ENCODE measurements around the gene PRDM4. TPM values are rescaled to one million over a fixed set of nuclear protein-coding genes. Genes with fewer than 3 reads are reported as not detected.

The PRDM4 gene
- total and polyA plus RNA-seq, 4 donors: 2.3 to 7.5 (median 5.6) TPM

GRCh38 chr12:107776171-107776570 lies 15.2 kb upstream of the PRDM4 start:
- H3K27me3 ChIP-seq (ENCODE audit: control insufficient read depth in 4 of 4, insufficient read depth in 4 of 4, low read length in 3 of 4): peaks cover 0 to 6% (median 4%) of the 10 kb centered on the region in 4 donors
- DNase-seq (ENCODE audit: low spot score): no peak
- 33% methylated on average over 6 of the region's 6 CpGs for WGBS

GRCh38 chr12:107775093-107775721 lies 14.3 kb upstream of the PRDM4 start:
- TF ChIP-seq, protein P1, sequence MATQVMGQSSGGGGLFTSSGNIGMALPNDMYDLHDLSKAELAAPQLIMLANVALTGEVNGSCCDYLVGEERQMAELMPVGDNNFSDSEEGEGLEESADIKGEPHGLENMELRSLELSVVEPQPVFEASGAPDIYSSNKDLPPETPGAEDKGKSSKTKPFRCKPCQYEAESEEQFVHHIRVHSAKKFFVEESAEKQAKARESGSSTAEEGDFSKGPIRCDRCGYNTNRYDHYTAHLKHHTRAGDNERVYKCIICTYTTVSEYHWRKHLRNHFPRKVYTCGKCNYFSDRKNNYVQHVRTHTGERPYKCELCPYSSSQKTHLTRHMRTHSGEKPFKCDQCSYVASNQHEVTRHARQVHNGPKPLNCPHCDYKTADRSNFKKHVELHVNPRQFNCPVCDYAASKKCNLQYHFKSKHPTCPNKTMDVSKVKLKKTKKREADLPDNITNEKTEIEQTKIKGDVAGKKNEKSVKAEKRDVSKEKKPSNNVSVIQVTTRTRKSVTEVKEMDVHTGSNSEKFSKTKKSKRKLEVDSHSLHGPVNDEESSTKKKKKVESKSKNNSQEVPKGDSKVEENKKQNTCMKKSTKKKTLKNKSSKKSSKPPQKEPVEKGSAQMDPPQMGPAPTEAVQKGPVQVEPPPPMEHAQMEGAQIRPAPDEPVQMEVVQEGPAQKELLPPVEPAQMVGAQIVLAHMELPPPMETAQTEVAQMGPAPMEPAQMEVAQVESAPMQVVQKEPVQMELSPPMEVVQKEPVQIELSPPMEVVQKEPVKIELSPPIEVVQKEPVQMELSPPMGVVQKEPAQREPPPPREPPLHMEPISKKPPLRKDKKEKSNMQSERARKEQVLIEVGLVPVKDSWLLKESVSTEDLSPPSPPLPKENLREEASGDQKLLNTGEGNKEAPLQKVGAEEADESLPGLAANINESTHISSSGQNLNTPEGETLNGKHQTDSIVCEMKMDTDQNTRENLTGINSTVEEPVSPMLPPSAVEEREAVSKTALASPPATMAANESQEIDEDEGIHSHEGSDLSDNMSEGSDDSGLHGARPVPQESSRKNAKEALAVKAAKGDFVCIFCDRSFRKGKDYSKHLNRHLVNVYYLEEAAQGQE (IDR thresholded peaks at IDR 0.05): no peak
- no peak for TF ChIP-seq FOXA1 (IDR thresholded peaks at IDR 0.05)
- Histone ChIP-seq H3K9ac (ENCODE audit: low read depth in 1 of 2, low read length in 2 of 2) (no peak overlapping the region), H3K4me1 (ENCODE audit: control insufficient read depth in 4 of 4, insufficient read depth in 4 of 4, low read length in 3 of 4) (peaks cover 0 to 6% (median 0%) of the 10 kb centered on the region in 4 donors), H3K9me3 (ENCODE audit: control insufficient read depth in 4 of 4, low read length in 3 of 4) (no peaks in the 10 kb centered on the region), H3K27ac (ENCODE audit: low read depth in 1 of 2, low read length in 2 of 2) (no peak overlapping the region), H3K36me3 (ENCODE audit: control insufficient read depth in 4 of 4, insufficient read depth in 3 of 4, low read depth in 1 of 4, low read length in 3 of 4) (no peaks in the 10 kb centered on the region), H3K4me3 (ENCODE audit: low read depth in 1 of 3, low read length in 3 of 3) (peak overlapping the region in 1 of 3 donors; percentile 27), H3K27me3 (ENCODE audit: control insufficient read depth in 4 of 4, insufficient read depth in 4 of 4, low read length in 3 of 4) (peaks cover 0 to 6% (median 4%) of the 10 kb centered on the region in 4 donors)
- WGBS: 5% methylated on average over 66 of the region's 66 CpGs
- no peak for DNase-seq (ENCODE audit: low spot score)

More at GRCh38 chr12:107776171-107776570, 15.2 kb upstream of the PRDM4 start:
- H3K9me3 ChIP-seq (ENCODE audit: control insufficient read depth in 4 of 4, low read length in 3 of 4): no peaks in the 10 kb centered on the region
- no peaks in the 10 kb centered on the region for H3K36me3 ChIP-seq (ENCODE audit: control insufficient read depth in 4 of 4, insufficient read depth in 3 of 4, low read depth in 1 of 4, low read length in 3 of 4)
- peaks cover 0 to 6% (median 0%) of the 10 kb centered on the region in 4 donors for H3K4me1 ChIP-seq (ENCODE audit: control insufficient read depth in 4 of 4, insufficient read depth in 4 of 4, low read length in 3 of 4)
- H3K27ac ChIP-seq (ENCODE audit: low read depth in 1 of 2, low read length in 2 of 2): no peak overlapping the region
- no peak overlapping the region for H3K9ac ChIP-seq (ENCODE audit: low read depth in 1 of 2, low read length in 2 of 2)
- TF ChIP-seq FOXA1 (IDR thresholded peaks at IDR 0.05) (no peak), TAF1 (conservative IDR thresholded peaks at IDR 0.05) (no peak), YY1 (IDR thresholded peaks at IDR 0.05) (no peak), SP1 (IDR thresholded peaks at IDR 0.05) (no peak), NR2F2 (IDR thresholded peaks at IDR 0.05) (no peak), RXRA (IDR thresholded peaks at IDR 0.05) (no peak), RAD21 (IDR thresholded peaks at IDR 0.05) (no peak)
- TF ChIP-seq, protein P2, sequence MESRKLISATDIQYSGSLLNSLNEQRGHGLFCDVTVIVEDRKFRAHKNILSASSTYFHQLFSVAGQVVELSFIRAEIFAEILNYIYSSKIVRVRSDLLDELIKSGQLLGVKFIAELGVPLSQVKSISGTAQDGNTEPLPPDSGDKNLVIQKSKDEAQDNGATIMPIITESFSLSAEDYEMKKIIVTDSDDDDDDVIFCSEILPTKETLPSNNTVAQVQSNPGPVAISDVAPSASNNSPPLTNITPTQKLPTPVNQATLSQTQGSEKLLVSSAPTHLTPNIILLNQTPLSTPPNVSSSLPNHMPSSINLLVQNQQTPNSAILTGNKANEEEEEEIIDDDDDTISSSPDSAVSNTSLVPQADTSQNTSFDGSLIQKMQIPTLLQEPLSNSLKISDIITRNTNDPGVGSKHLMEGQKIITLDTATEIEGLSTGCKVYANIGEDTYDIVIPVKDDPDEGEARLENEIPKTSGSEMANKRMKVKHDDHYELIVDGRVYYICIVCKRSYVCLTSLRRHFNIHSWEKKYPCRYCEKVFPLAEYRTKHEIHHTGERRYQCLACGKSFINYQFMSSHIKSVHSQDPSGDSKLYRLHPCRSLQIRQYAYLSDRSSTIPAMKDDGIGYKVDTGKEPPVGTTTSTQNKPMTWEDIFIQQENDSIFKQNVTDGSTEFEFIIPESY (IDR thresholded peaks at IDR 0.05): no peak
- no peak overlapping the region for H3K4me3 ChIP-seq (ENCODE audit: low read depth in 1 of 3, low read length in 3 of 3)

- TF ChIP-seq JUND (IDR thresholded peaks at IDR 0.05): no peak
- TF ChIP-seq, protein P1 (IDR thresholded peaks at IDR 0.05): no peak
- no peak for TF ChIP-seq CTCF (IDR thresholded peaks at IDR 0.05; ENCODE audit: low read depth, low read length, missing input control)
- TF ChIP-seq YY1 (IDR thresholded peaks at IDR 0.05): no peak
- no peak for TF ChIP-seq RXRA (IDR thresholded peaks at IDR 0.05)
- TF ChIP-seq TAF1 (conservative IDR thresholded peaks at IDR 0.05): no peak
- no peak for TF ChIP-seq HNF4A (conservative IDR thresholded peaks at IDR 0.05)
- TF ChIP-seq HNF4G (IDR thresholded peaks at IDR 0.05): no peak
- TF ChIP-seq, protein P3, sequence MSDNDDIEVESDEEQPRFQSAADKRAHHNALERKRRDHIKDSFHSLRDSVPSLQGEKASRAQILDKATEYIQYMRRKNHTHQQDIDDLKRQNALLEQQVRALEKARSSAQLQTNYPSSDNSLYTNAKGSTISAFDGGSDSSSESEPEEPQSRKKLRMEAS (IDR thresholded peaks at IDR 0.05): no peak
- Histone ChIP-seq H3K9ac (ENCODE audit: low read depth in 1 of 2, low read length in 2 of 2) (no peak within 1 kb of the TSS), H3K27ac (ENCODE audit: low read depth in 1 of 2, low read length in 2 of 2) (no peak within 1 kb of the TSS), H3K36me3 (ENCODE audit: control insufficient read depth in 4 of 4, insufficient read depth in 3 of 4, low read depth in 1 of 4, low read length in 3 of 4) (no peaks in the 10 kb centered on the region), H3K9me3 (ENCODE audit: control insufficient read depth in 4 of 4, low read length in 3 of 4) (no peaks in the 10 kb centered on the region), H3K4me3 (ENCODE audit: low read depth in 1 of 3, low read length in 3 of 3) (peak within 1 kb of the TSS in 1 of 3 donors; percentile 27), H3K4me1 (ENCODE audit: control insufficient read depth in 4 of 4, insufficient read depth in 4 of 4, low read length in 3 of 4) (peaks cover 0 to 6% (median 0%) of the 10 kb centered on the region in 4 donors), H3K27me3 (ENCODE audit: control insufficient read depth in 4 of 4, insufficient read depth in 4 of 4, low read length in 3 of 4) (peaks cover 0 to 6% (median 4%) of the 10 kb centered on the region in 4 donors)
- no peak for DNase-seq (ENCODE audit: low spot score)
- WGBS: 46% methylated on average over 13 of the region's 13 CpGs
Measured at GRCh38 chr12:107774349-107775029, 13.6 kb upstream of the PRDM4 start, which contains the start of gene ASCL4. TSS of gene ASCL4 (plus strand) at chr12:107774704. CDS start at chr12:107775219, 515 bp downstream.

Measured in liver (tissue), 9 donors.